GM12873 (cell line): ENCODE results near the gene GARS1.

Experiments used
- TF ChIP-seq, protein P1 (sequence below): IDR thresholded peaks from 2 replicates; pipeline ENCODE4 v1.5.1; 2012; ENCODE audit warnings: low read depth, mild to moderate bottlenecking, moderate library complexity, low read length, control low read depth; ENCODE audit not compliant: insufficient read depth; ENCODE audit errors: missing control alignments

GARS1 gene

DNA sequence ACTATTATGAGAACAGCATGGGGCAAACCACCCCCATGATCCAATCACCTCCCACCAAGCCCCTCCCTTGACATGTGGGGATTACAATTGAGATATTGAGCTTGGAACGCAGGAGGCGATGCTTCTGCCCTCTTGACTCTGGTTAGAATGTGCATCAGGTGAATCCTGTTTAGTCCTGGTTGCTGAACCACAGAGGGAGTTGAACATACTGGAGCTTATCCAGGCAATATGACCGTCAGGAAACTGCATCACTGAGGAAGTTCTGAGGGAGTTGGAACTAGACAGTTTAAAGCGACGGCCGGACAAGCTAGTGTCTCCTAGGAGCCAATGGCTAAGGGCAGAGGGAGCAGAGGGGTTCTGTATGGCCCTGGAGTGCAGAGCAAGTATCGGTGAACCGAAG is 31.8 kb upstream of the GARS1 start:
- TF ChIP-seq, protein P1, sequence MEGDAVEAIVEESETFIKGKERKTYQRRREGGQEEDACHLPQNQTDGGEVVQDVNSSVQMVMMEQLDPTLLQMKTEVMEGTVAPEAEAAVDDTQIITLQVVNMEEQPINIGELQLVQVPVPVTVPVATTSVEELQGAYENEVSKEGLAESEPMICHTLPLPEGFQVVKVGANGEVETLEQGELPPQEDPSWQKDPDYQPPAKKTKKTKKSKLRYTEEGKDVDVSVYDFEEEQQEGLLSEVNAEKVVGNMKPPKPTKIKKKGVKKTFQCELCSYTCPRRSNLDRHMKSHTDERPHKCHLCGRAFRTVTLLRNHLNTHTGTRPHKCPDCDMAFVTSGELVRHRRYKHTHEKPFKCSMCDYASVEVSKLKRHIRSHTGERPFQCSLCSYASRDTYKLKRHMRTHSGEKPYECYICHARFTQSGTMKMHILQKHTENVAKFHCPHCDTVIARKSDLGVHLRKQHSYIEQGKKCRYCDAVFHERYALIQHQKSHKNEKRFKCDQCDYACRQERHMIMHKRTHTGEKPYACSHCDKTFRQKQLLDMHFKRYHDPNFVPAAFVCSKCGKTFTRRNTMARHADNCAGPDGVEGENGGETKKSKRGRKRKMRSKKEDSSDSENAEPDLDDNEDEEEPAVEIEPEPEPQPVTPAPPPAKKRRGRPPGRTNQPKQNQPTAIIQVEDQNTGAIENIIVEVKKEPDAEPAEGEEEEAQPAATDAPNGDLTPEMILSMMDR = no peak

DNA sequence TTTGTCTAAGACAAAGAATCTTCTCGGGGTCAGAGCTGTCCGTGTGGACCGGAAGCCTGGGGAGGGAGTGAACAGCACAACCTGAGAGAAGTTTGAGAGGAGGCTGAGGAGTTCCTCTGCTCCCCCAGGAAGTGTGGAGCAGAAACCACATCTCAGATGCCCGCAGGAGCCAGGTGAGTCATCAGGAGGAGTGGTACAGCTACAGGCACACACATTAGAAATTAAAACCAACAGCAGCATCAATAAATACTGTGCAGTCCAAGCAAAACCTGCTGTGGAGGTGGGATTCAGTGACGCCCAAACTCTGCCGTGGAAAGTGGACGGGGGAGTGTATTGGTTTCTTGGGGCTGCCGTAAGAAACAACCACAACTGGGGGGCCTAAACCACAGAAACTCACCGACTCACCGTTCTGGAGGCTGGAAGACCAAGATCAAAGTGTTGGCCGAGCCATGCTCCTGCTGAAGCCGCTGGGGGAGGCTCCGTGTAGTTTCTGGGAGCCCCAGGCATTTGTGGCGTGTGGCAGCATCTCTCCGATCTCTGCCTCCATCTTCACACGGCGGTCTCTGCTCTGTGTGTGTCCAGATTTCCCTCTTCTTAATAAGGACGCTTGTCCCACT is 31.2 kb upstream of the GARS1 start:
- TF ChIP-seq, protein P1 = no peak

DNA sequence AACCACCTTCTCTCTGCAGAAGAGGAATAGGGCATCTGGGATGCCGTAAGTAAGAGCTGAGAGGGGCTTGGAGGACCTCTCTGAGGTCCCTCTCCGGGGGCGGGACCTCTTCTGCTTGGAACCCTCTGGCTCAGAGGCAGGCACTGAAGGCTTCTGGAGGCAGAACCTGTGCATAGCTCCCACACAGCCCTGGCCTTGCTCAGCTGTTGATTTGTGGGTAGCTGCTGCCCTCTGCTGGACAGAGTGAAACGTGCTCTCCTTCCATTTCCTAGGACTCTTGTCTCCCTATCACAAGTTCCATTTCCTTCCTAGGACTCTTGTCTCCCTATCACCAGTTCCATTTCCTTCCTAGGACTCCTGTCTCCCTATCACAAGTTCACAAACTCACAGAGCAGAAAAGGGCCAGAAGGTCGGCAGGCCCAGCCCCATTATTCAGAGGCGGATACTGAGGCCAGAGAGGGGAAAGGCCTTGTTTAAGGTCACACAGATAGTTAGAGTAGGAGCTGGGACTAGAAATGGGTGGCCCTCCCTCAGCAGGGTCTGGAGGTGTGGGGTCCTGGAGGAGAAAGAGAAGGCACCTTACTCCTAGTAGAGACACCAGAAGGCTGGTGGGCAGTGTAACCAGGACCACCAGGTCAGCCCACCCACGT is 30.3 kb upstream of the GARS1 start:
- TF ChIP-seq, protein P1 = peak; percentile 92

DNA sequence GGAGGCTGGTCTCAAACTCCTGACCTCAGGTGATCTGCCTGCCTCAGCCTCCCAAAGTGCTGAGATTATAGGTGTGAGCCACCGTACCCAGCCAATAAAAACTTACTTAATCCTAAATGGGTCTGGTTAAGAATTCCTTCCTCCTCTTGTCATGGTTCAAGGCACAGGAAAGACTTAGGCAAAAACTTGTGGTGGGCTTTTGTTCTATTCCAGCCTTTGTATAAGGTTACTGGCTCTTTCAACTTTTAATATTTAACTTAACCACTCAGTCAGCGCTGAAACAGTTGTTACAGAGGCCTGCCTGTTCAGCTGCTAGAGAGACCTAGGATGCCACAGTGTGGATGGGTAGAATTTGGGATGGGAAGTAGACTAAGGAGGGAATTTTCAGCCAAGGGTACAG is 28.1 kb upstream of the GARS1 start:
- TF ChIP-seq, protein P1 = no peak

DNA sequence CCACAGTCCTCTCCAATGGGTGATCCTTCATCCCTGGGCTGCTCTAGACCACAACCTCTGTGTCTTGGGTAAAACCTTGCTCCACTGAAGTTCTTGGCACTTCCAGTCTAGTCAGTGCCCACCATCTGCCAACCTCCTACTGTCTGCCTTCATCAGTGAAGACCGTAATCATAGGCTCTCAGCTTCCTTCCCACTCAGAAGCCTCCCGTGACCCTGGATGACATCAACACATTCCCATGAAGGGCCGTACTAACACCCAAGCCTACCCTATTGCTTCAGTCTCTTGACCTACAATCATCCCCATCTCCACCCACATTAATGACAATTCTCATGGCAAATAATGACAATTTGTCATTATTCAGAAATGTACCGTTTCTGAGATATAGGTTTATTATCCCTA is 27.6 kb upstream of the GARS1 start:
- TF ChIP-seq, protein P1 = no peak

DNA sequence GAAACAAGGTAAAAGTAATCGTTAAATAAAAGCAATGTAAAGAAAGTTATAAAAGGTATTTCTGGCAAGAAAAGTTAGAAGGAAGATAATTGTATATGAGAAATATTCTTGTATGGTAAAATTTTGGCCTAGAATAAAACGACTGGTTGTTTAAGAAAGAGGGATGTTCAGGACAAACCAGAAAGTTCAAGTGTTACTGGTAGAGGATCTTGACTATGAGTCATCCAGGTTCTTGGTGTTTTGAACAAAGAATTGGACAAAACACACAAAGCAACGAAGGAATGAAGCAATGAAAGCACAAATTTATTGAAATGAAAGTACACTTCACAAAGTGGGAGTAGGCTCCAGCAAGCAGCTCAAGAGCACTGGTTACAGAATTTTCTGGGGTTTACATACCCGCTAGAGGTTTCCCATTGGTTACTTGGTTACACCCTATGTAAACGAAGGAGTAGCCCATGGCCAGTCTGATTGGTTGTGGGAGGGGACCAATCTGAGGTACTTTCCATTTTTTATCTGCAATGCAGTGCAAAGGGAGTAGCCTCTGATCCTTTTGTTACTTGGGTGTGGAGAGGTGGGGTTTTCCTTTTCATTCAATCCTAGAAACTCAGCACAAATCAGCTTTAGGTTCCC is 22.4 kb upstream of the GARS1 start:
- TF ChIP-seq, protein P1 = no peak

DNA sequence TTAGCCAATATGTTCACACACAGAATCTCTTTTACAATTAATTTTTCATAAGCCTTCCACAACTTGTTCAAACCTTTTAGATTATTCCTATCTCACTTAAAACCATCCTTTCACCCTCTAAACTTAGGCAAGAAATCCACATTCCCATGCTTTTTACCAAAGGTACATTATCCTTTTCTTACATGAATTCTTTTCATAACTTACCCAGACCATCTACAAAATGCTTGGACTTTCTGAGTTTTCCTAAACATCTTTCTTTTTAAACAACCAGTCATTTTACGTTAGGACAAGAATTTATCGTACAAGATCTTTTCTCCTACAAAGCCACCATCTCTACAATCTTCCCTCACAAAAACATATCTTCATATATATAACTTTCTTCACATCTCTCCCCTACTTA is 18.8 kb upstream of the GARS1 start:
- TF ChIP-seq, protein P1 = no peak
